HG02840 (cell line): Measurements from ENCODE around the gene STXBP6.
"Not testable (repeated sequence)": the region's sequence is repeated elsewhere in the genome, so short reads cannot be mapped to it uniquely, and the experiment has no call there.

Experiments
- ATAC-seq: cut with Tn5 transposase; IDR thresholded peaks from one replicate; pipeline ENCODE4 v1.9.1; 2021; ENCODE audit warnings: mild to moderate bottlenecking, moderate library complexity, moderate number of reproducible peaks; ENCODE audit not compliant: unreplicated experiment, low FRiP score

The STXBP6 gene

GRCh38 chr14:24783791-24784190, 266.2 kb downstream of the STXBP6 start:
- ATAC-seq: no peak

GRCh38 chr14:24780281-24780680, 269.7 kb downstream of the STXBP6 start:
- no peak for ATAC-seq

- ATAC-seq: no peak
These were observed 272.3 kb downstream of the STXBP6 start for GRCh38 chr14:24777678-24778077.

- ATAC-seq: no peak
These were observed 274.0 kb downstream of the STXBP6 start for GRCh38 chr14:24775950-24776349.

- no peak for ATAC-seq
These were observed 275.6 kb downstream of the STXBP6 start for GRCh38 chr14:24774187-24774915.

- ATAC-seq: not testable (repeated sequence)
These were observed 276.4 kb downstream of the STXBP6 start for GRCh38 chr14:24773564-24773963.

GRCh38 chr14:24766434-24766833, 283.5 kb downstream of the STXBP6 start:
- no peak for ATAC-seq

GRCh38 chr14:24761141-24761540, 288.8 kb downstream of the STXBP6 start:
- ATAC-seq: no peak
